ENCODE measurements around the gene TAF8.

DNA sequence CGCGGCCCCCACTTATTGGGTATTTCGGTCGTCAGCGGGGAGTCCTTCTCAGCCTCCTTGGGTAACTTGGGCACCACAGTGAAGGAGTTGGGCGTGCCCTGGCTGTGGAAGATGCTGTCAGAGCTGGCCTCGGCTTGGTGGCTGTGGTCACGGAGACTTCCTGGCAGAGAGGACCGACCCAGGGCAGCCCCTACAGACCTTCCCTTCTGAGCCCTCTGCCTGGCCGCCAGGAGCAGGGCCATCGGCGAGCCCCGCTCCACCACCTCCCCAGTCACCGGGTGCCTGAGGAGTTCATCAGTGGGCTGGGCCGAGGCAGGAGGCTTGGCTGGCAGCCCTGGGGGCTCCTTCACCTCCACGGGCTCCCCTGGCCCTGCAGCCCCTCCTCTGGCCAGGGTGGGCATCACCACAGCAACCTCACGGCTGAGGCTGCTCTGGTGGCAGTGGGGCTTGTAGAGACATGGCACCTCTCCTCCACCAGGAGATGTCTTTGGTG is 54.9 kb downstream of the TAF8 start:
- TF ChIP-seq, protein P1, sequence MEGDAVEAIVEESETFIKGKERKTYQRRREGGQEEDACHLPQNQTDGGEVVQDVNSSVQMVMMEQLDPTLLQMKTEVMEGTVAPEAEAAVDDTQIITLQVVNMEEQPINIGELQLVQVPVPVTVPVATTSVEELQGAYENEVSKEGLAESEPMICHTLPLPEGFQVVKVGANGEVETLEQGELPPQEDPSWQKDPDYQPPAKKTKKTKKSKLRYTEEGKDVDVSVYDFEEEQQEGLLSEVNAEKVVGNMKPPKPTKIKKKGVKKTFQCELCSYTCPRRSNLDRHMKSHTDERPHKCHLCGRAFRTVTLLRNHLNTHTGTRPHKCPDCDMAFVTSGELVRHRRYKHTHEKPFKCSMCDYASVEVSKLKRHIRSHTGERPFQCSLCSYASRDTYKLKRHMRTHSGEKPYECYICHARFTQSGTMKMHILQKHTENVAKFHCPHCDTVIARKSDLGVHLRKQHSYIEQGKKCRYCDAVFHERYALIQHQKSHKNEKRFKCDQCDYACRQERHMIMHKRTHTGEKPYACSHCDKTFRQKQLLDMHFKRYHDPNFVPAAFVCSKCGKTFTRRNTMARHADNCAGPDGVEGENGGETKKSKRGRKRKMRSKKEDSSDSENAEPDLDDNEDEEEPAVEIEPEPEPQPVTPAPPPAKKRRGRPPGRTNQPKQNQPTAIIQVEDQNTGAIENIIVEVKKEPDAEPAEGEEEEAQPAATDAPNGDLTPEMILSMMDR (IDR thresholded peaks at IDR 0.05): no peak
- TF ChIP-seq POLR2A (IDR thresholded peaks at IDR 0.05): no peak
